Right renal pelvis (tissue), 4 donors: ENCODE results near the gene CCL7. TPM values are rescaled to one million over a fixed set of nuclear protein-coding genes. Genes with fewer than 3 reads are reported as not detected.

Experiments
- DNase-seq, 4 donors: peaks; one replicate each; pipeline ENCODE4 v3.0.0-alpha.2; 2013; ENCODE audit warnings: low read depth in 4 of 4, low spot score in 3 of 4, missing footprints in 1 of 4
- polyA plus RNA-seq, 4 donors: library from polyadenylated mRNA; unstranded; fragments of 120-200 nt; gene quantifications; one replicate each; pipeline ENCODE4 v1.2.1, GENCODE V29; 2013; ENCODE audit not compliant: insufficient read length in 4 of 4

CCL7 gene
- polyA plus RNA-seq, 4 donors: not detected

DNA sequence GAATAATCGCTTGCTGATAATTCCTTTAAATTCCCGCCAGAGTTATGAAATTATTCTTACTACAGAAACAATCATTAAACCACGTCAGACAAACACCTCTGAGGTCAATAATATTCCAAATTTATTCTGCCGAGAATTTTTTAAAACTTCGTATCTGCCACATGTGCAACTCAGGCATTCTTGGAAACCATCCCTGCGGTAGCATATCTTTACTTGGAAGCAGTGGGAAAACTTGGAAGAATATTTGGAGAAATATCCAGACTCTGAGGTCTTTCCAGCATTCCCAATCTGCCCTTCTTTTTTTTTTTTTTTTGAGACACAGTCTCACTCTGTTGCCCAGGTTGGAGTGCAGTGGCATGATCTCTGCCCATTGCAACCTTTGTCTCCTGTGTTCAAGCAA is 13.6 kb downstream of the CCL7 start:
- DNase-seq: no peak

DNA sequence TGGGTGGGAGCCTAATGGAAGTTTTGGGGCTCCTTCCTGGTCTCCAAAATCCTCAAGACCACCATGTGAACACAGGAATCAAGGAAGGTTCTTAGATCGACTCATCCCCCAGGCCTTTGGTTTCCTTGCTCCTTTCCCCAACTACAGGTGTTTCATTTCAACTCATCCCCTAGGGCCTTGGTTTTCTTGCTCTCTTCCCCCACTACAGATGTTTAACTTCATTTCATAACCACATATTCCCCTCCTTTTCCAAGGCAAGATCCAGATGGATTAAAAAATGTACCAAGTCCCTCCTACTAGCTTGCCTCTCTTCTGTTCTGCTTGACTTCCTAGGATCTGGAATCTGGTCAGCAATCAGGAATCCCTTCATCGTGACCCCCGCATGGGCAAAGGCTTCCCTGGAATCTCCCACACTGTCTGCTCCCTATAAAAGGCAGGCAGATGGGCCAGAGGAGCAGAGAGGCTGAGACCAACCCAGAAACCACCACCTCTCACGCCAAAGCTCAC is 15.3 kb downstream of the CCL7 start, which contains the start of gene CCL11:
TSS of gene CCL11 (plus strand) at position 457 of the 507 bp plus-strand sequence. CDS start 67 bp downstream, outside the sequence.
- peak in 2 of 4 donors; percentile 25 to 26 for DNase-seq

DNA sequence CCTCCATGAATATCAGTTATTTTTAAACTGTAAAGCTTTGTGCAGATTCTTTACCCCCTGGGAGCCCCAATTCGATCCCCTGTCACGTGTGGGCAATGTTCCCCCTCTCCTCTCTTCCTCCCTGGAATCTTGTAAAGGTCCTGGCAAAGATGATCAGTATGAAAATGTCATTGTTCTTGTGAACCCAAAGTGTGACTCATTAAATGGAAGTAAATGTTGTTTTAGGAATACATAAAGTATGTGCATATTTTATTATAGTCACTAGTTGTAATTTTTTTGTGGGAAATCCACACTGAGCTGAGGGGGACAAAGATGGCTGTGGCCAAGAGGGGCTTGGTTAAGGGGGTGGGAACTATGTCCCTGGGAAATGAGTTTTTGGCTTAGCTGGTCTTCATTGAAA is 17.9 kb downstream of the CCL7 start:
- DNase-seq: no peak

DNA sequence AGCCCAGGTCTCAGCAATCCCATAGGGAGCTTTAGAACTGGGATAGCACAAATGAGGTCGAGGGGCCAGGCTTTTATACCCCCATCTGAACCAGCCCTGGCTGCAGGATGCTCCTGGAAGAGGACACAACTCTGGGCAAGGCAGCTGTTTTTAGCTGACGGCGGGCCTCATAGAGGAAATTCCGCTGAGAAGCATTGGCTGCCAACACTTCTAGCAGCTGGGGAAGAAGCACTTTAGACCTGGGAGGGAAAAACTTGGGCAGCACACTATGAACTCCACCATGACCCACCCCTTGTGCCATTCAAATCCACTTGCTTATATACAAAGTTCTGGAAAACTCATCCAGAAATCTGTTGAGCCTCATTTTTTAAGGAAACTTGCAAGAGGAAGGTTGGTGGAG is 20.6 kb downstream of the CCL7 start:
- DNase-seq: no peak

DNA sequence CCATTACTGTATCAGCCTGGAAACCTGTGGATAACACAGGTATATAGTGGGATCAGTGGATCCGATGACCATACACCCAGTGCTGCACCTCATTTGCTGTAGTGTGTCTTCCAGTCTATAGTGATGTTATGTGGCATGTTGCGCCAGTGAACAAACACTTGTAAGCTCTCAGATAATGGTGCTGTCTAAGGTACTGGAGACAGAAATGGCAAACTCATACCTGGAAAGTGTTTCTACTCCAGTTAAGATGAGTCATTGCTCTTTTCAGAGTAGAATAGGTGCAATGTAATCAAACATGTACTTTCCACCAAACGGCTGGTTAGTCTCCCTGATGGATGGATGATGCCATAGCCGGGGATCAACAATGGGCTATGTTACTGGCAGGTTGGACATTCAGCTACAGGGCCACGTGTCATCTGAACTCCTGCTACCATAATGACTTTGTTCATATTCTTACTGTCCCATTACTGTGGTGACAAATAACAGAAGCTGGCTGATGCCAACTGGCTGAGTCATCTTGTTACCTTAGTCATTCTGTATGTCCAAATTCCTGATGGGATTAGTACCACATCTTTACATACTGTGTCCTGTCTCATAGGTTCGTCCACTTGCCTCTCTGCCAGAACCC is 21.8 kb downstream of the CCL7 start:
- DNase-seq: no peak

DNA sequence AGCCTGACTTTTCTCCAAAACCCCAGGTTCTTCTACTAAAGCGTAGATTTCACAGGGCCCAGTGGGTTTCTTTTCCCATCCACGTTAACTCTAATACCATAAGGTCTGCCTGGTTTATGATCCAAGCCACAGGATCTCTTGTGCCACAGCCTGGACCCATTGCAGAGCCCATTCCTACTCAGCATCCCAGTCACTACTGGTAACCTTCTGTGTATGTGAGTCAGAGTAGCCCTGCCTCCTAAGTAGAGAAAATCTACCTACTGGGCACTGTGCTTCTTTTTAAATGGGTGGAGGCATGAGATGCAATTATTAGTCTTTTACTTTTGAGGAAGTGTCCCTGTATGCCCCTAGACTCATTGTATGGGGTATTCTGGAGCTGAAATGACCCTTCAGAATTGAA is 29.0 kb downstream of the CCL7 start:
- no peak for DNase-seq

DNA sequence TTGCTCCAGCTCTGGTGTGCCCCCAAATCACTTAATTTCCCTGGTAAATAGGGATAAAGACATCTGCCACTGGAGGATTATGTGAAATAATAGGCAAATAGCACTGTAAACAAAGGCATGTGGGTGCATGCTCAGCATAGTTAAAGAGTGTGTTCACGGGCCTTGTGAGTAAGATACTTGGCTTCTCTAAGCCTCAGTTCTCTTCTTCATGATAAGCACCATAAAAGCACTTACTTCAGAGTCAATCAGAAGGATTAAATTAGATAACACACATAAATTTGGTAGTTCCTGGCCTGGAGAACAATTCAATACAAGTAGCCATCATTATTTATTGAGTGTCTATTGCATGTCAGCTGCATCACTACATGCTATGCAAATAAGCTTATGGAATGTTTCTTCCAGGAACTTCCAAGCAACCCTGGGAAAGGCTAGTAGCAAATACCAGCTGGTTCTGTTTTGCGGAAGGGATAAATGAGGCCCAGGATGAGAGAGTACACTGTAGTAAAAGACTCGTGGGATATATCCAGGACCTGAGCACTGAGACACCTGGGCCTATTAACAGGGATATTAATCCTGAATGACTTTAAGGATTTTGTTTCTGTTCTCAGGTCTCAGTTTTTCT is 30.0 kb downstream of the CCL7 start:
- no peak for DNase-seq

DNA sequence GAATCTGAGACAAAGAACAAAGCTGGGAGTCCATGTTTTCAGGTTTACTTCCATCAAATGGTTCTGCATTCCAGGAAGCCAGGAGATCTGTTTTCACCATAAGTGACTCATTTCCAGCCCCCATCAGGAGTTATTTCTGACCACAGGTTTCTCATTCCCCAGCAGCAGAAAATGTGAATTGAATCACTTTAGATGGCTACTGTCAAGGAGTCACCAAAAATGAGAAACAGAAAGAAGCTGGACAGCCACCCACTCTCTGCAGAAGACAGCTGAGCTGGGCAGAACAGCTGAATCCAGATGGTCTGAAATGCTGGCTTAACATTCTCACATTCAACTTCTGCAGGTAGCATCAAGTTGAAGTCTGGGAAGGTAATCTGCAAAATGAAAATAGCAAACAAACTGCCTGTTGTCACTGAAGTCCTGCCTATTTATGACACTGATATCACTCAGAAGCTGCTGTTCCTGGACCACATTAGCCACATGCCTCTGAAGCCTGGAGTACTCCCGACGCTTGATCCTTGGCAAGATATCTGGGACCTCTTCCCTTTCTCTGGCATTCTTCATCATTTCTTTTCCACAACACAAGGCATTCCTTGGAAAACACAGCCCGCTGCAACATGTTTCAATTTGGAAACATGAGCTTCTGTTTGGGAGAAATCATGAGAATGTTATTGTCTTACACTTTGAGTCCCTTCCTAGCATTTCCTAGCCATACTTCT is 30.8 kb downstream of the CCL7 start:
- DNase-seq: no peak

DNA sequence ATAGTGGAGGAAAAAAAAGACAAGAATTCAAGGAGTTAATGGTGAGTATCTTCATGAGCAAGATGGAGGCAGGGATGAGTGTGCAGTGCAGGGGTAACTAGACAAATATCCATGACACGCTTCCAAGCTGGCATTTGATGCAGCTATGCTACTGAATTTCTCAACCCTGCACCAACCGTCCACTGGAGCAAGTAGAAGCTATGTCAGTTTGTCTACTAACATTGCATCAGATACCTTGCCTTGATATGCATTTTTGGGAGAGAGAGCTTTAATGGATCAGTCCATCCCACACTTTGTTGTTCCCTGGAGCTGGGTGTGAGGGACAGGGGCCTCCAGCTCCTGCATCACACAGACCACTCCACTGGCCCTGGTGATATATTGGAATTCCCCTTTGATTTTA is 32.0 kb downstream of the CCL7 start:
- no peak for DNase-seq

DNA sequence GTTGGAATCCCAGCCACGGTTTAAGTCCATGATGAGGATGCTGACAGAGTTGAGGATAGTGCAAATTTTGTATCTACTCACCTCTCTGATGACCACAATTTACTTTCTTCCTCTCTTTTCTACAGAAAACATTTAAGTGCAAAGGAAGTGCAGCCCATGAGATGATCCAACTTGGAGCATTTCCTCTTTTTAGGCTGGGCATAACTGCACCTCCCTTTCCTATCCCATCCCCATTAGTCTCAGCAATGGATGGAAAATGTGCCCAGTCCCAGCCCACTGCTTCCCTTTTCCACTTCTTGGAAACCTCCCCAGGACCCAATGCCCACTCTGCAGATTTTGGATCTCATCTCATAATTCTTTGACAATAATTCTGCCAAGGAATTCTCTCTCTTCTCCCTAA is 32.6 kb downstream of the CCL7 start:
- no peak for DNase-seq

DNA sequence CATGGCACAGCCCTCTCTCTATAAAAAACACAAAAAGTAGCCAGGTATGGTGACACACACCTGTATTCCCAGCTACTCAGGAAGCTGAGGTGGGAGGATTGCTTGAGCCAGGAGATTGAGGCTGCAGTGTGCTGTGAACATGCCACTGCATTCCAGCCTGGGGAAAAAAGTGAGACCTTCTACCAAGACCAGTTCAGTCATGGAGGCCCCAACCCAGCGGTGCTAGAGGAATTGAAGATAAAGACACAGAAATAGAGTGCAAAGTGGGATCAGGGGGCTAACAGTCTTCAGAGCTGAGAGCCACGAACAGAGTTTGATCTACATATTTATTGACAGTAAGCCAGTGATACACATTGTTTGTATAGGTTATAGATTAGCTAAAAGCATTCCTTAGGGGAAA is 33.6 kb downstream of the CCL7 start:
- no peak for DNase-seq

DNA sequence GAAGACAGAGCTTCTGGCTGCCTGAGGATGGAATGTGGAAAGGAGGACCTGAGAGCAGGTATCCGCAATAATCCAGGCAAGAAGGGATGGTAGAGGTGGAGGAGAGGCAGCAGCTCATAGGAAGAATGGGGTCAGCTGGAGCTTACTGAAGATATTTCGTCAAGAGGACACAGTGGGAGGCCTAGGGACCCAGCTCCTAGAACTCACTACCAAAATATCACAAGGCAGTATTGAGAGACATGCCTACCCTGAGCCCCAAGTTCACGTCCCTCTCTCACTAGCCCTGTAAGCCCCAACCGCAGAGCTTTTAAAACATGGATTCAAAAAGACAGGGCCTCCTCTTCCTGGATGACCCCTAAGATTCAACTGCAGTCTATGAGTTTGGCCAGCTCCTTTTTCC is 35.0 kb downstream of the CCL7 start:
- no peak for DNase-seq

DNA sequence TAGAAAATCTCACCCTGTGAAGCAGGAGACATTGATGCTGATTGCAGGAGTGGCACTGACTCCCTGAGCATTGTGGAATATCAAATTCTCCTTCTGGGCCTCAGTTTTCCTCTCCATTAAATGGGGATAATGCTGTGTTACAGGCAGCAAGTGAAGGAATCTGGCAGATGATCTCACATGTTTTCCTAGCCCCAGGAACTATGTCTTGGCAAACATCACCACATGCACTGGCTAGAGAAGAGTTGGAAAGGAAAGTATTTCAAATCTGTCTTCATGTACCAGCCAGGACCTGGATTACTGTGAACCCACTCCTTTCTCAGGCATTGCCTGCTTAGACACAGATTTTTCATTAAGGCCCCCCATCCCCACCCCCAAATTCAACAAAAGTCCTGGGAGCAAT is 35.6 kb downstream of the CCL7 start:
- DNase-seq: no peak

DNA sequence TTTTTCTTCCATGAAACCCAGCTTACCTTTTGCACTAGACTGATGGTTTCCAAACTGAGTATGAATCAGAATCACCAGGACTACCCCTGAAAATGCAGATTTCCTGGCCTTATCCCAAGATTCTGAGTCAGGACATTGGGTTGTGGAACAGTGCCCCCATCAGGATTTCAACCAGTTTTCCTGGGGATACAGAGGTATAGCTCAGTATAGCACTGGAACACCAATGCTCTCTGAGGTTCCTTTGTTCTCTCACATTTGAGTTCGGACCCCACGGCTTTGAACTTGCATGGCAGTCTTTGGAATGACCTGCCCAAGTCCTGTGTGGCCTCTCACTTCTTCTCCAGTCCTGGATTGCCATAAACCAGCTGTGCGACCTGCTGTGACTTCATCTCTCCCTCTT is 36.4 kb downstream of the CCL7 start:
- no peak for DNase-seq

DNA sequence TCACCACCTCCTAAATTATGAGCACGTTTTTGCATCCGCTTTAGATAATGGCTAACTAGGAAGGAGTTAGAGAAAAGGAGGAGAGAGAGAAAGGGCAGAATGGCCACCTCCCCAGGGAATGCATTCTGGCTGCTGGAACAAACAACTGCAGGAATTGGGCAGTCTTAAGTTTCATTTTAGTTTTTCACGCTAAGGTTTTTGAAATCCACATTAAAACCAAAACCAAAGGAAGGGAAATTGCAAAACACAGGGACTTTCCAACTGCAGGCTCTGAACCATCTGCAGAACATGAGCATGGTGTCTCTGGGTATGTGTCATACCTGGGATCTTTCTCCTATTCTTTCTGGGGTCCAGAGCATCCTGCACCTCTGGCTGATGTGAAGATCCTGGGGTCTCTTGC is 37.1 kb downstream of the CCL7 start:
- no peak for DNase-seq

DNA sequence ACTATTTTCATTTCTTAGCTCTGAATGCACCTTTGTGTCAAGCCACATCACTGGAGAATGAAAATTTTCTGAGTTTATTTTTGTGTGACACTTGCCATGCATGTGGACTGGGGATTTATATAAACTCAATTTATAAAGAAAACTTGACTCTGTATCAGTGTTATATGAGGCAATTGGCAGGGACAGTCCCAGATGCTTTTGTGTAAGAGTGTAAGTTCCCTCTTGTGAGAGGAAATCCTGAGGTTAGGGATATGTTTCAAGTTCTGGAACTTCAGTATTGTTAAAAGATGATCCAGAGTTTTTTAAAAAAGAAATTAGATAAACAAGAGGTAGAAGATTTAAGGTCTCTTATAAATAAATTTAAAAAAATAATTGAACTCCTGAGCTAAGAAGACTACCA is 38.4 kb downstream of the CCL7 start:
- no peak for DNase-seq

DNA sequence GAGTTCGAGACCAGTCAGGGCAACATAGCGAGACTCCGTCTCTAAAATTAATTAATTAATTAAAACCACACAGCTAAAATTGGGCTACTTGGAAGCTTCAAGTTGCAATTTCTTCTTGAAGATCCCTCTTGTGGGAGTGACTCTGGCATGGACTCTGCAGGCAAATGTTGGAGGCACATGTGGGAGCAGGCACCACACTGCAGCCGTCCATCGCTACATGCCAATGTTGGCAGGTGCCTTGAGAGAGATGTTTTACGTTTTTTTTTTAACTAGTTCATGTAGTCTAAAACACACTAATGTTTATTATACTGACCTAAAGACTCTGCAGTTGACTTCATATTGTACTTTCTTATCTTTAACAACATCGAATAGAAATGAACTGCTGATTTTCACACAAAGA is 41.3 kb downstream of the CCL7 start:
- DNase-seq: no peak

DNA sequence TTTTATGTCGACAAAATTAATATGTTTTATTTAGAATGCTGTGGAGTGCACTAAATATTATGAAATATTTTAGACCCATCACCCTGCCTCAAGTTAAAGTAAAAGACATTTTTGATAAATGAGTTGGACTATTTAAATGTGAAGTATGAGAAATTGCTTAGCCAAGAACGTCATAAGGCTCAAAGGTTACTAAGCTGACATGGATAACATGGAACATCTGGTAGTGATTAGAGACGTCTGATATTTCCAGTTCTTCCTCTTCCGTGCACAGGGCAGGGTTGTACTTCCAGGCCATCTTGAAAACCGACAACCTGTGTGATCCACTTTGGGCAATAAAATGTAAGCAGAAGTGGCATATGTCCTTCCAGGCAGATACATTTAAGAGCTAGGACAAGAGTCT is 42.1 kb downstream of the CCL7 start:
- DNase-seq: peak in 1 of 4 donors; percentile 29

DNA sequence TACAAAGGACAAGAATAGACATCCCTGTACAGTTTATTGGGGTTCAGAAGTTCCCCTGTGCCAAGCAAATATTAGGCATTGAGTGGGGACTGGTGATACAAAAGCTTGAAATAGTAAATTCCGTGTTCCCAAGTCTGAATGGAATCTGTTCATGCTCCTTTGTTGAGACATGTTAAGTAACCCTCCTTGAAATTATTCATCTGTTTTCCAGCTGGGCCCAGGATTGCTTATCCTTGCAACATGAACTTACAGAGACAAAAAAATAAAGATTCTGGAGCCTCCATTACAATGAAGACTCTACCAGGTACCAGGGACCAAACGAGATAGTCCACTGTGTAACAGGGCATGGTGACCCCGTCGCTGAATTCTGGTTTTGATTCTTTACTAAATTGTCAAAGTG is 43.1 kb downstream of the CCL7 start:
- DNase-seq: no peak

DNA sequence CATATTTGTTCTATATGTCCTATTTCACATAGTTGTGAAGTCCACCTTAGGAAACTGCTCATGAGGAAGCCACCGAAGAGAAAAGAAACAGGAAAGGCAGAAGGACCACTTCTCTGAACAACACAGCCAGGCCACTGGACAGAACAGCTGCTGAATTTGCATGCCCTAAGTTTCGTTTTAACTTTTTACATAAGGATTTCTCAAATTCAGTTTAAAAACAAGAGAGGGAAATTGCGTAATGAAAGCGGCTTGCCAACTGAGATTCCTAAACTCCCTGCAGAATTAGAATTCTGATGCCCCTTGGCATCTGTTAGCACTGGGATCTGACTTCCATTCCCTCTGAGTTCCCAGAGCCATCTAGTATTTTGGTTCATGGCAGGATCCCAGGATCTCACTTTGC is 44.3 kb downstream of the CCL7 start:
- no peak for DNase-seq

DNA sequence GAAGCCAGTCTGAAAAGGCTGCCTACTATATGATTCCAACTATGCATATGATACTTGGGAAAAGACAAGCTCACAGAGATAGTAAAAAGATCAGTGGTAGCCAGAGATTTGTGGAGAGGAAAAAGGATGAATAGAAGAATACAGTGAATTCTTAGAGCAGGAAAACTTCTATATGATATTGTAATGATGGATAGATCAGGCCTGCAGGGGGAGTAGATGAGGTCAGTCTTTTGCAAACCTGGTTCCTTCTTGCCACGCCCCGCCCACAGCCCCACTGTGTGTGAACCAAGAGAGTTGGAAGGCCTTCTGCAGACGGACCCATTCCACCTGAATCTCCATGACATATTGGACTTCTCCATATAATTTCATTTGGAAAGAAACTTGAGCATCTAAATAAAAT is 48.5 kb downstream of the CCL7 start:
- no peak for DNase-seq

DNA sequence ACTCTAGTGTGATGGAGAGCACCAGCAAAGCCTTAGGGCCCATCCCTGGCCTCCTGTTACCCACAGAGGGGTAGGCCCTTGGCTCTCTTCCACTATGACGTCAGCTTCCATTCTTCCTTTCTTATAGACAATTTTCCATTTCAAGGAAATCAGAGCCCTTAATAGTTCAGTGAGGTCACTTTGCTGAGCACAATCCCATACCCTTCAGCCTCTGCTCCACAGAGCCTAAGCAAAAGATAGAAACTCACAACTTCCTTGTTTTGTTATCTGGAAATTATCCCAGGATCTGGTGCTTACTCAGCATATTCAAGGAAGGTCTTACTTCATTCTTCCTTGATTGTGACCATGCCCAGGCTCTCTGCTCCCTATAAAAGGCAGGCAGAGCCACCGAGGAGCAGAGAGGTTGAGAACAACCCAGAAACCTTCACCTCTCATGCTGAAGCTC is 49.0 kb downstream of the CCL7 start, which contains the start of gene CCL8:
TSS of gene CCL8 (plus strand) at position 397 of the 445 bp plus-strand sequence. CDS start 67 bp downstream, outside the sequence.
- DNase-seq: no peak
